Lung (tissue), 12 donors: Measurements from ENCODE around the gene NOVA2. TPM values are rescaled to one million over a fixed set of nuclear protein-coding genes. Genes with fewer than 3 reads are reported as not detected.

Experiments
- ATAC-seq: fragments of 200-7000 bp; cut with Tn5 transposase; one replicate; pipeline ENCODE4 v1.9.1; 2020; ENCODE audit warnings: moderate number of reproducible peaks; ENCODE audit not compliant: insufficient read depth, low FRiP score
- DNase-seq, 3 donors: peaks; one replicate each; pipeline ENCODE4 v3.0.0-alpha.2; 2013 to 2017
- H3K27ac ChIP-seq, 2 donors: one replicate each; pipeline ENCODE4 v1.5.1; 2013; ENCODE audit warnings: mild to moderate bottlenecking in 2 of 2, moderate library complexity in 2 of 2, control low read depth in 1 of 2, inconsistent platforms in 1 of 2, low read depth in 1 of 2, low read length in 1 of 2
- H3K27me3 ChIP-seq, 3 donors: one replicate each; pipeline ENCODE4 v1.5.1; 2013; ENCODE audit warnings: low read length in 2 of 3; ENCODE audit not compliant: control insufficient read depth in 3 of 3, insufficient read depth in 3 of 3
- H3K36me3 ChIP-seq, 4 donors: one replicate each; pipeline ENCODE4 v1.5.1; 2013; ENCODE audit warnings: low read length in 4 of 4, mild to moderate bottlenecking in 1 of 4, moderate library complexity in 1 of 4; ENCODE audit not compliant: control insufficient read depth in 4 of 4, insufficient read depth in 4 of 4
- H3K4me1 ChIP-seq, 5 donors: one replicate each; pipeline ENCODE4 v1.5.1; 2013; ENCODE audit warnings: low read length in 5 of 5, mild to moderate bottlenecking in 2 of 5, moderate library complexity in 1 of 5; ENCODE audit not compliant: control insufficient read depth in 5 of 5, insufficient read depth in 5 of 5
- H3K4me3 ChIP-seq: one replicate; pipeline ENCODE4 v1.5.1; 2013; ENCODE audit warnings: mild to moderate bottlenecking, control low read depth, moderate library complexity
- H3K9ac ChIP-seq, 2 donors: one replicate each; pipeline ENCODE4 v1.5.1; 2013; ENCODE audit warnings: low read length in 2 of 2, control low read depth in 1 of 2; ENCODE audit not compliant: insufficient read depth in 1 of 2
- H3K9me3 ChIP-seq, 4 donors: one replicate each; pipeline ENCODE4 v1.5.1; 2013; ENCODE audit warnings: low read length in 3 of 4, mild to moderate bottlenecking in 1 of 4, moderate library complexity in 1 of 4; ENCODE audit not compliant: control insufficient read depth in 4 of 4, insufficient read depth in 3 of 4
- CTCF ChIP-seq: IDR thresholded peaks from 2 replicates; pipeline ENCODE4 v1.5.1; 2012; ENCODE audit warnings: mild to moderate bottlenecking; ENCODE audit errors: control extremely low read depth, extremely low read depth
- WGBS, 2 donors: extraction: QIAGEN DNeasy Blood & Tissue Kit; methylation state at CpG; one replicate each; pipeline ENCODE4 v1.1.7; 2013; 5-methylcytosine and 5-hydroxymethylcytosine counted together
- polyA plus RNA-seq, 2 donors: library from polyadenylated mRNA; stranded (reverse); fragments of 200-250 nt; gene quantifications; one replicate each; pipeline ENCODE4 v1.2.1, GENCODE V29; 2013
- total RNA-seq, 2 donors: library from RNA; depleted of rRNA in 1 of 2; stranded (reverse); fragments of >200 nt in 1 of 2; gene quantifications; one replicate each; pipeline ENCODE4 v1.2.1, GENCODE V29; 2014 to 2021
- donor health status: control.
- donor health status: control.
- donor health status: Bipolar disorder and iron deficiency.
- donor health status: healthy.
- donor health status: DM: yes; HTN: yes; CAD: no.

Gene NOVA2
- total and polyA plus RNA-seq, 4 donors, result 2.3 to 11.6 (median 4.8) TPM

DNA sequence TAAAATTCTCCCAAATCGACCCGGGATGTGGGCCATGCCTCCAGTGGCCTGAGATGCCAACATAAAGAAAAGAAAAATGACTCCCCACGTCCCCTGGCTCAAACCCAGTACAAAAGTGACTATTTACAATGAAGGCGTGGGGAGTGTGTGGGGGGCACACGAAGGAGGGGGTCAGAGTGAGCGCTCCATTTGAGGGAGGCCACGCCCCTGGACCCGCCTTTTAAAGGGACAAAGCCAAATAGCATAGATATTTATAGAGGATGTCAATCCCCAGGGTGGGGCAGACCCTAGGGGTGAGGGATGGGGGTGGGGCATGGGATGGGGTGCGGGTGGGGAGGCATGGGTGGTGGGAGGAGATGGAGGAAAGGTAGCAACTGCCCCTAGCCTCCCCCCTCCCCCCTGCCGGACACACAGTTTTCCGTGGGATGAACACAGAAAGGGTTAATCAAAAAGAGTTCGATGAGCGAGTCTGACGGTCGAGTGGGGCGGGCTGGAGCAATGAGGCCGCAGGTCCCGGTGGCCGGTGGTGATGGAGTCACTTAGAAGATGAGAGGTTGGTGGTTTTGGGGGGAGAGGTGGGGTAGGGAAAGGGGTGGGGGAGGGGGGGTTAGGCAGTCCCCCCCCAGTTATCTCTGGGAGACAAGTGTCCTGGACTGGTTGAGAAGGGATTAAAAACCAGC, 39.0 kb downstream of the NOVA2 start:
- no peak overlapping the region for H3K27ac ChIP-seq
- no peak overlapping the region for H3K4me3 ChIP-seq
- peaks cover 0 to 2% (median 0%) of the 10 kb centered on the region in 4 donors for H3K9me3 ChIP-seq
- H3K27me3 ChIP-seq, result peaks cover 0 to 43% (median 17%) of the 10 kb centered on the region in 3 donors
- H3K9ac ChIP-seq, result no peak overlapping the region
- peaks cover 0 to 5% (median 0%) of the 10 kb centered on the region in 5 donors for H3K4me1 ChIP-seq
- DNase-seq (no peak), ATAC-seq (no peak)
- WGBS, 2 donors, result 40 to 49% methylated on average over 15 to 19 of the region's 19 CpGs
- TF ChIP-seq CTCF, result no peak
- peaks cover 0 to 4% (median 0%) of the 10 kb centered on the region in 4 donors for H3K36me3 ChIP-seq

- Histone ChIP-seq H3K9ac (no peak overlapping the region), H3K27me3 (peaks cover 0 to 35% (median 13%) of the 10 kb centered on the region in 3 donors), H3K4me3 (no peak overlapping the region), H3K4me1 (no peaks in the 10 kb centered on the region), H3K27ac (no peak overlapping the region), H3K9me3 (peaks cover 0 to 2% (median 0%) of the 10 kb centered on the region in 4 donors), H3K36me3 (peaks cover 0 to 2% (median 0%) of the 10 kb centered on the region in 4 donors)
- ATAC-seq, result no peak
- WGBS, 2 donors, result 73 to 82% methylated on average over 9 of the region's 9 CpGs
- DNase-seq, result no peak
- TF ChIP-seq CTCF, result no peak
Measured at GRCh38 chr19:45933759-45934158, 39.9 kb downstream of the NOVA2 start.

- no peak for TF ChIP-seq CTCF
- peaks cover 0 to 2% (median 0%) of the 10 kb centered on the region in 4 donors for H3K9me3 ChIP-seq
- H3K4me3 ChIP-seq, result no peak overlapping the region
- 62 to 75% methylated on average over 3 of the region's 3 CpGs for WGBS, 2 donors
- peaks cover 0 to 5% (median 0%) of the 10 kb centered on the region in 5 donors for H3K4me1 ChIP-seq
- peaks cover 0 to 19% (median 4%) of the 10 kb centered on the region in 3 donors for H3K27me3 ChIP-seq
- H3K27ac ChIP-seq, result no peak overlapping the region
- H3K36me3 ChIP-seq, result peaks cover 0 to 2% (median 0%) of the 10 kb centered on the region in 4 donors
- DNase-seq (no peak), ATAC-seq (no peak)
- H3K9ac ChIP-seq, result no peak overlapping the region
Measured at GRCh38 chr19:45931055-45931454, 42.6 kb downstream of the NOVA2 start.
